Islet precursor cell (in vitro differentiated cells): ENCODE results near the gene MYO1A.
A peak's percentile ranks its signal among the peaks of the same experiment; 100 is the strongest.
"Not testable (repeated sequence)": the region's sequence is repeated elsewhere in the genome, so short reads cannot be mapped to it uniquely, and the experiment has no call there.

Experiments used
- DNase-seq: peaks from one replicate; pipeline ENCODE4 v3.0.0-alpha.2; 2018

Gene MYO1A

GRCh38 chr12:56991319-56992246 is 58.3 kb downstream of the MYO1A start:
- DNase-seq = peak; percentile 42

GRCh38 chr12:56990648-56991318 is 59.1 kb downstream of the MYO1A start:
- DNase-seq = peak; percentile 48

GRCh38 chr12:56989861-56990610 is 59.9 kb downstream of the MYO1A start:
- DNase-seq = no peak

GRCh38 chr12:56988207-56988739 is 61.7 kb downstream of the MYO1A start:
- DNase-seq = peak; percentile 61

GRCh38 chr12:56987551-56988053 is 62.3 kb downstream of the MYO1A start:
- DNase-seq = peak; percentile 91

GRCh38 chr12:56987011-56987410 is 62.9 kb downstream of the MYO1A start:
- peak; percentile 44 for DNase-seq

- DNase-seq = peak; percentile 100
These were observed 64.2 kb downstream of the MYO1A start for GRCh38 chr12:56985714-56986113.

- DNase-seq = no peak
These were observed 66.5 kb downstream of the MYO1A start for GRCh38 chr12:56983386-56983785.

GRCh38 chr12:56982578-56983236 is 67.2 kb downstream of the MYO1A start:
- not testable (repeated sequence) for DNase-seq

- no peak for DNase-seq
These were observed 68.9 kb downstream of the MYO1A start for GRCh38 chr12:56980941-56981530.

GRCh38 chr12:56980268-56980667 is 69.7 kb downstream of the MYO1A start:
- DNase-seq = no peak

GRCh38 chr12:56979628-56980027 is 70.3 kb downstream of the MYO1A start:
- peak; percentile 67 for DNase-seq
